Measurements from ENCODE around the gene LDHAL6B.

Gene LDHAL6B

GRCh38 chr15:59176653-59177316 lies 29.9 kb upstream of the LDHAL6B start:
- POLR2A ChIA-PET (ENCODE audit: low non-redundant PET): no interaction called here
- DNase-seq (ENCODE audit: low spot score): no peak
- H3K27ac ChIP-seq: no peak overlapping the region
- TF ChIP-seq CTCF (conservative IDR thresholded peaks at IDR 0.05; ENCODE audit: low read depth): no peak
- CTCF ChIA-PET: interaction anchor here (0.6 kb wide), 1 partner anchor 218 kb away, joined by 5 read pairs; no protein-coding TSS in a partner anchor

- no peak overlapping the region for H3K27ac ChIP-seq
- ChIA-PET CTCF (interaction anchor here (0.6 kb wide), 1 partner anchor 16 kb away, joined by 3 read pairs; no protein-coding TSS in a partner anchor), POLR2A (ENCODE audit: low non-redundant PET) (no interaction called here)
- no peak for DNase-seq (ENCODE audit: low spot score)
- TF ChIP-seq CTCF (conservative IDR thresholded peaks at IDR 0.05; ENCODE audit: low read depth): no peak
These were observed 29.4 kb upstream of the LDHAL6B start for GRCh38 chr15:59177317-59177660.

GRCh38 chr15:59178151-59178695 lies 28.4 kb upstream of the LDHAL6B start:
- 0 out of 2 replicates have a peak overlapping the region, but pooled peaks have one; percentile 1 for H3K27ac ChIP-seq
- CTCF ChIA-PET: interaction anchor here (0.6 kb wide), 2 partner anchors 17 to 1244 kb away, joined by 3 to 5 read pairs; no protein-coding TSS in a partner anchor
- no peak for DNase-seq (ENCODE audit: low spot score)
- POLR2A ChIA-PET (ENCODE audit: low non-redundant PET): no interaction called here
- no peak for TF ChIP-seq CTCF (conservative IDR thresholded peaks at IDR 0.05; ENCODE audit: low read depth)

- no peak for TF ChIP-seq CTCF (conservative IDR thresholded peaks at IDR 0.05; ENCODE audit: low read depth)
- DNase-seq (ENCODE audit: low spot score): no peak
- ChIA-PET CTCF (interaction anchor here (0.7 kb wide), 1 partner anchor 32 kb away, joined by 7 read pairs; no protein-coding TSS in a partner anchor), POLR2A (ENCODE audit: low non-redundant PET) (no interaction called here)
- no peak overlapping the region for H3K27ac ChIP-seq
These were observed 26.9 kb upstream of the LDHAL6B start for GRCh38 chr15:59179717-59180116.

- POLR2A ChIA-PET (ENCODE audit: low non-redundant PET): no interaction called here
- no peak overlapping the region for H3K27ac ChIP-seq
- CTCF ChIA-PET: interaction anchor here (0.5 to 0.6 kb wide), 2 partner anchors 10 to 50 kb away, joined by 3 to 6 read pairs; no protein-coding TSS in a partner anchor
- TF ChIP-seq CTCF (conservative IDR thresholded peaks at IDR 0.05; ENCODE audit: low read depth): no peak
- no peak for DNase-seq (ENCODE audit: low spot score)
These were observed 25.6 kb upstream of the LDHAL6B start for GRCh38 chr15:59180945-59181600.

GRCh38 chr15:59185725-59186124 lies 20.9 kb upstream of the LDHAL6B start:
- no peak for TF ChIP-seq CTCF (conservative IDR thresholded peaks at IDR 0.05; ENCODE audit: low read depth)
- H3K27ac ChIP-seq: no peak overlapping the region
- POLR2A ChIA-PET (ENCODE audit: low non-redundant PET): no interaction called here
- CTCF ChIA-PET: interaction anchor here (0.6 to 0.7 kb wide), 2 partner anchors 51 to 447 kb away, joined by 3 to 5 read pairs; no protein-coding TSS in a partner anchor
- no peak for DNase-seq (ENCODE audit: low spot score)
